NT2/D1 (cell line): ENCODE results near the gene VAV1.

ENCODE experiments used
- DNase-seq: peaks from one replicate; pipeline ENCODE4 v3.0.0-alpha.2; 2011; ENCODE audit warnings: low read depth, low spot score
- H3K27me3 ChIP-seq: 2 replicates; pipeline ENCODE4 v1.6.0; 2011; ENCODE audit warnings: mild to moderate bottlenecking; ENCODE audit not compliant: insufficient read length, insufficient read depth
- H3K36me3 ChIP-seq: 2 replicates; pipeline ENCODE4 v1.6.1; 2011; ENCODE audit warnings: mild to moderate bottlenecking, low read length, mixed read lengths; ENCODE audit not compliant: insufficient read depth, insufficient read length
- H3K4me1 ChIP-seq: 2 replicates; pipeline ENCODE4 v1.5.1; 2011; ENCODE audit not compliant: insufficient read depth, insufficient read length
- H3K4me3 ChIP-seq: 2 replicates; pipeline ENCODE4 v1.5.1; 2011; ENCODE audit warnings: low read depth; ENCODE audit not compliant: insufficient read length
- H3K9ac ChIP-seq: 2 replicates; pipeline ENCODE4 v1.6.0; 2011; ENCODE audit warnings: low read depth; ENCODE audit not compliant: insufficient read length
- H3K9me3 ChIP-seq: 2 replicates; pipeline ENCODE4 v1.5.1; 2011; ENCODE audit warnings: mild to moderate bottlenecking, low read length; ENCODE audit not compliant: insufficient read depth
- SUZ12 ChIP-seq: IDR thresholded peaks from 2 replicates; pipeline ENCODE4 v1.6.1; 2011; ENCODE audit not compliant: insufficient read length, insufficient read depth; ENCODE audit errors: extremely low read depth
- YY1 ChIP-seq: IDR thresholded peaks from 2 replicates; pipeline ENCODE4 v1.6.1; 2011; ENCODE audit not compliant: insufficient read length, insufficient read depth
- ZNF274 ChIP-seq: IDR thresholded peaks from 2 replicates; pipeline ENCODE4 v1.6.1; 2011; ENCODE audit warnings: mild to moderate bottlenecking, low read depth, low read length

The VAV1 gene

GRCh38 chr19:6848986-6849385 lies 76.5 kb downstream of the VAV1 start:
- Histone ChIP-seq H3K4me3 (no peak overlapping the region), H3K27me3 (no peaks in the 10 kb centered on the region), H3K36me3 (no peaks in the 10 kb centered on the region), H3K9me3 (no peaks in the 10 kb centered on the region), H3K4me1 (no peaks in the 10 kb centered on the region), H3K9ac (no peak overlapping the region)
- DNase-seq = no peak
- TF ChIP-seq YY1 = no peak

DNA sequence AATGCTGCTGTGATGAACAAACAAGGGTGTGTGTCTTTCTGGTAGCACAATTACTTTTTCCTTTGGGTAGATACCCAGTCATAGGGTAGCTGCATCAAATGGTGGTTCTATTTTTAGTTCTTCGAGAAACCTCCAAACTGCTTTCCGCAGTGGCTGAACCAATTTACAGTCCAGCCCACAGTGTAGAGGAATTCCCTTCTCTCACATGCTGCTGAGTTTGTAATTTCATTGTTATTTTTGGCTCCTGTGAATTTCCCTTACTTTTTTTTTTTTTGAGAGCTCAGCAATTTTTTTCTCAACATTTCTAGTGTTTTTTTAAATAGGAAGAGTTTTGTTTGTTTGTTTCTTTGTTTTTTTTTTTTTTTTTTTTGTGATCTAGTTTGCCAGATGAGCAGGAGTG lies 77.4 kb downstream of the VAV1 start:
- Histone ChIP-seq H3K9me3 (no peaks in the 10 kb centered on the region), H3K4me3 (no peak overlapping the region), H3K9ac (no peak overlapping the region), H3K27me3 (no peaks in the 10 kb centered on the region), H3K36me3 (no peaks in the 10 kb centered on the region), H3K4me1 (no peaks in the 10 kb centered on the region)
- TF ChIP-seq YY1 (no peak), ZNF274 (no peak), SUZ12 (no peak)
- no peak for DNase-seq

GRCh38 chr19:6851359-6851758 lies 78.9 kb downstream of the VAV1 start:
- H3K9ac ChIP-seq = no peak overlapping the region
- DNase-seq = no peak
- no peaks in the 10 kb centered on the region for H3K4me1 ChIP-seq
- H3K27me3 ChIP-seq = no peaks in the 10 kb centered on the region
- H3K36me3 ChIP-seq = no peaks in the 10 kb centered on the region
- no peak for TF ChIP-seq YY1
- no peak for TF ChIP-seq SUZ12
- no peaks in the 10 kb centered on the region for H3K9me3 ChIP-seq
- H3K4me3 ChIP-seq = no peak overlapping the region

DNA sequence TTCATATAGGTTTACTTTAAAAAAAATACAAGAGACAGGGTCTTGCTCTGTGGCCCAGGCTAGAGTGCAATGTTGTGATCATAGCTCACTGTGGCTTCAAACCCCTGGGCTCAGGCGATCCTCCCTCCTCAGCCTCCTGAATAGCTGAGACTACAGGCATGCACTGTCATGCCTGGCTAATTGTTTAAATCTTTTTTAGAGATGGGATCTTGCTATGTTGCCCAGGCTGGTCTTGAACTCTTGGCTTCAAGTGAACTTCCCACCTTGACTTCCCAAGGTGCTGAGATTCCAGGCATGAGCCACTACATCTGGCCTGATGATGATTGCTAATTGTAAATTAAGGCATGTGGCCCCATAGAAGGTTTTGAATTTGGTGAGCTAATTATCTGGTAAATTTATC lies 79.5 kb downstream of the VAV1 start:
- H3K27me3 ChIP-seq = no peaks in the 10 kb centered on the region
- no peaks in the 10 kb centered on the region for H3K9me3 ChIP-seq
- DNase-seq = no peak
- no peak overlapping the region for H3K4me3 ChIP-seq
- no peaks in the 10 kb centered on the region for H3K36me3 ChIP-seq
- TF ChIP-seq YY1 (no peak), SUZ12 (no peak), ZNF274 (no peak)
- H3K9ac ChIP-seq = no peak overlapping the region
- no peaks in the 10 kb centered on the region for H3K4me1 ChIP-seq

GRCh38 chr19:6853868-6854267 lies 81.4 kb downstream of the VAV1 start:
- TF ChIP-seq SUZ12 (no peak), ZNF274 (no peak), YY1 (no peak)
- H3K36me3 ChIP-seq = no peaks in the 10 kb centered on the region

DNA sequence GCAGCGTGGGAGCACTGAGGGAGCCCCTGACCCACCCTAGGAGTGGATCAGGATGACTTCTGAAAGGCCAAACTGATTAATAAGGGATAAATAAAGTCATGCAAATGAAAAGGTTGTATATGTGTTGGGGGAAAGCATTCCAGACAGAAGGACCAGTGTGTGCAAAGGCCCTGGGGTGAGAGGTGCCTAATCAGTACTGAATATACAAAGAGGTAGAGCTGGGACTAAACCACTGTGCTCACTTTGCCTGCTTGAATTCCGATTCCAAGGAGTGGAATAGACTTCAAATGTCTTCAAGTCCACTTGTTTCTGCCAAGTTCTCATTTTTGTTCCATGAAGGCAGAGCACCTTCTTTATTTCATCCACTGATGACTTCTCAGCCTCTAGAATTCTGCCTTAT lies 82.2 kb downstream of the VAV1 start:
- Histone ChIP-seq H3K4me1 (no peaks in the 10 kb centered on the region), H3K4me3 (no peak overlapping the region), H3K9me3 (no peaks in the 10 kb centered on the region), H3K27me3 (no peaks in the 10 kb centered on the region), H3K36me3 (no peaks in the 10 kb centered on the region), H3K9ac (no peak overlapping the region)
- no peak for DNase-seq
- TF ChIP-seq YY1 (no peak), SUZ12 (no peak), ZNF274 (no peak)

More at GRCh38 chr19:6853868-6854267, 81.4 kb downstream of the VAV1 start:
- Histone ChIP-seq H3K4me3 (no peak overlapping the region), H3K27me3 (no peaks in the 10 kb centered on the region), H3K9me3 (no peaks in the 10 kb centered on the region), H3K9ac (no peak overlapping the region), H3K4me1 (no peaks in the 10 kb centered on the region)
- no peak for DNase-seq

DNA sequence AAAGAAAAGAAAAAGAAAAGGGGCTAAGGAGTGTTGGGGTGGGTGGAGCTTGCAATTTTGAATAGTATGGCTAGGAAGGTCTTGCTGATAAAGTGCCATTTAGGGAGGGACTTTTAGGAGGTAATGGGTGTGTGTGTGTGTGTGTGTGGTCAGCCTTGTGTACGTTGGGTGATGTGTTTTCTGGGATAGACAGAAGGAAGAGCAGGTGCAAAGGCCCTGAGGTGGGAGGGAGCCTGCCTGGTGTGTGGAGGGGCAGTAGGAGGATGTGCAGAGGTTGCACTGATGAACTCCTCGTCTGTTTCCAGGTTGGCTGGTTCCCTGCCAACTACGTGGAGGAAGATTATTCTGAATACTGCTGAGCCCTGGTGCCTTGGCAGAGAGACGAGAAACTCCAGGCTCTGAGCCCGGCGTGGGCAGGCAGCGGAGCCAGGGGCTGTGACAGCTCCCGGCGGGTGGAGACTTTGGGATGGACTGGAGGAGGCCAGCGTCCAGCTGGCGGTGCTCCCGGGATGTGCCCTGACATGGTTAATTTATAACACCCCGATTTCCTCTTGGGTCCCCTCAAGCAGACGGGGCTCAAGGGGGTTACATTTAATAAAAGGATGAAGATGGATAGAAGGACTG lies 84.4 kb downstream of the VAV1 start:
- Histone ChIP-seq H3K27me3 (no peaks in the 10 kb centered on the region), H3K36me3 (no peaks in the 10 kb centered on the region), H3K9me3 (no peaks in the 10 kb centered on the region), H3K4me3 (no peak overlapping the region), H3K9ac (no peak overlapping the region), H3K4me1 (no peaks in the 10 kb centered on the region)
- DNase-seq = no peak
- TF ChIP-seq ZNF274 (no peak), SUZ12 (no peak), YY1 (no peak)
